ENCODE results near the gene TRIM65.
"Not testable (repeated sequence)": the region's sequence is repeated elsewhere in the genome, so short reads cannot be mapped to it uniquely, and the experiment has no call there.

The TRIM65 gene

DNA sequence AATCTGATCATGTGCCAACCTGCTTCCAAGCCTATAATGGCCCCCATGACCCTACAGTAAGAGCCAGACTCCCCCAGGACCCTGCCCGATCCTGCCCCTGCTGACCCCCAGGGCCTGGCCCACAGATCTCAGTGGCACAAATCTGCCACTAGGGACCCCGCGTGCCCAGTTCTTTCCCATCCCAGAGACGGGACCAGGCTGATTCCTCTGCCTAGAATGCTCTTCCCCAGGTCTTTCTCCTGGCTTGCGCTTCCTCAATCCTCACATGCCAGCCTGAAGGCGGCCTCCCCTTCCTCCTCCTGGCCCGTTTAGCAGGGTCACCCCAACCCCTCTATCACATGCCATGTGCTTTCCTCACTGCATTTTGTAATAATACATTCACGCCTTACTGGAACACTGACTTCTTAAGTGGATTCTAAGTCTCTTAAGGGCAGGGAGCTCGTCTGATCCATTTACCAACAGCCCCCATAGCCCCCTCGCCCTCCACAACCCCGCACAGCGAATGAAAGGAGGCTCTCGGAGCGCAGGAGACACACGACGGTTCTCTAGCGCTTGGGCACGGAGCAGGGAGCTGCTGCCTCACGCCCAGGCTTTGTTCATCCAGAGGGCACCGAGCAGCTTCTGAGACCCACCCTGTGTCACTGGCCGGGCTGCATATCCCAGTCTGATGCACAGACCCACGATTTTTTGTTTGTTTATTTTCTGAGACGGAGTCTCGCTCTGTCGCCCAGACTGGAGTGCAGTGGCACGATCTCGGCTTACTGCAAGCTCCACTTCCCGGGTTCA is 1.2 kb downstream of the TRIM65 start:
- no peak for DNase-seq

DNA sequence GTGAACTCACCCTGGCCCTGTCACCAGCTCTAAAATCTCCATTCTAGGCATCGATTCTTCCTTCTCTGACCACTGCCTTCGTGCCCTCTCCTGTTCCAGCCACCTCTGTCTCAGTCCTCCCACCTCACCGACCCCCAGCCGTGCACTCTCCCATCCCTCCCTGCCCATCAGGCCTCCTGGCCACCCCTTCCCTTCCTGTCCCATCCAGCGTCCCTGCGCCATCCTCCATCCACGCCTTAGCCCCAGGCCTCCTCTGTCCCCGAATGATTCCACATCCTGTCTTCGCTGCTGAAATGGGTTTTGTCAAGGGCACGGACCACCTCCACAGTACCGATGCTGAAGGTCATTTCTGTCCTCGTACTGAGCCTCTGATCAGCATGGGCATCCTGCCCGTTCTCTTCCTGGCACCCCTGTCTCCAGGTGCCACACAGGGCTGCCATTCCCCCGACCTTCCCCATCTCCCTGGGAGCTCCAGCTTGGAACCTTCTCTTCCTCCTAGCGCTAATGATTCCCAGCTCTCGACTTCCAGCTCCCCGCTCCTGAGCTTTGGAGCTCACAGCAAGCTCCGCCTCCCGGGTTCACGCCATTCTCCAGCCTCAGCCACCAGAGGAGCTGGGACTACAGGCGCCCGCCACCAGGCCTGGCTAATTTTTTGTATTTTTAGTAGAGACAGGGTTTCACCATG is 2.6 kb downstream of the TRIM65 start:
- no peak for DNase-seq

DNA sequence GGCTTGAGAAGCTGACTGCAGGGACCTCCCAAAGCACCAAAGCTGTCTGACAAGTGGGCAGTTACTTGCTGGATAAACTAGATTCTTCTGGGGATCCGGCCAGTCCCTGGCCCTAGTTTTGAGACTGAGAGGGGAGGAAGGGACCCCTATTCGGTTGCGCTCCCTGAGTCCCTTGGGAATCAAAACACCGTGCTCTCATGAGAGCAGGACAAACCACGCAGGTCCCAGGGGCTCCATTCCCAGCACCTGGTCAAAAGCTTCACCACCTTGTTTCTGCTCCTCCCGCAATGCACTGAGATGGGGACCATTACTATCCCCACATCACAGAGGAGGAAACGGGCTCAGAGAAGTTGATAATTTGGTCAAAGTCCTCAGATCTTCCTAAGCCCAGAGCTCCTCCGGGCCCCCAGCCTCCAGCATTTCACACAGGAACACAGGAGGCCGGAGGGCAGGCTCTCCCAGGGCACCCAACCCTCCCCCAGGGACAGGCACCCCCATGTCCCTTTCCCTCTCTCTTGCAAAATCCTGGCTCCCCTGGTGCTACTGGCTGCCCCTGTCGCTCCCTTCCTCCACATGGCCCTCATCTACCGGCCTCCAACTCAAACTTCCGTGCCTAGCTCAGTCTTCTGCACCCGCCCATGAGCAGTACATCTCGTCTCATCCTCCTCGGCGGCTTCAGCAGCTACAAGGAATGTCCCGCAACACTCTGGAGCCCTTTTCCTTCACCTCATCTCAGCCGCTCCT is 3.3 kb downstream of the TRIM65 start:
- no peak for DNase-seq

- no peak for DNase-seq
Observed at GRCh38 chr17:75892556-75893224, 4.1 kb downstream of the TRIM65 start.

GRCh38 chr17:75891605-75892555 is 4.9 kb downstream of the TRIM65 start:
- no peak for DNase-seq

DNA sequence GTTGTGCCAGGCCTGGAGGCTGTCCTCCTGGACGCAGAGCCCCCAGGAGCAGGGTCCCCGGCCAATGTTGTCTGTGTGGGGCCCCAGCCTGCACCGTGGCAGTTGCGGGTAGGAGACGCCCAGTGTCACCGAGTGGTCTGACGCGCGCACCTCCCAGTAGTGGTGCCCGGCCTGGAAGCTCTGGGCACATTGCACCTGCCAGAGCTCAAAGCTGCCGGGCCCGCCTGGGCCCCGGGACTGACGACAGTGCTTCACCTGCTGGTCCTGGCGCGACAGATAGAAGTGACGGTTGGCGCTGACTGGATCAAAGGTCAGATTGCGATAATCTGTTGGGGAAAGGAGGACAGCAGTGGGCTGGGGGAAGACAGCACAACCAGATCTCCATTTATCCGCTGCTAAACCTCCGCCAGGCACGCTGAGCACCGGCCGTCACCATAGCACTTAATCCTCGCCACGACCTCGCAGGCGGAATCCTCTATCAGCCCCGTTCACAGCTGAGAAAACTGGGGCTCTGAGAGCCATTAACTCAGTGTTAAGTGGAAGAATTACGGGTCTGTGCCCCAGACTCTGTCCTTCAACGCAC is 5.6 kb downstream of the TRIM65 start:
- no peak for DNase-seq

GRCh38 chr17:75889454-75889853 is 7.3 kb downstream of the TRIM65 start:
- no peak for DNase-seq

DNA sequence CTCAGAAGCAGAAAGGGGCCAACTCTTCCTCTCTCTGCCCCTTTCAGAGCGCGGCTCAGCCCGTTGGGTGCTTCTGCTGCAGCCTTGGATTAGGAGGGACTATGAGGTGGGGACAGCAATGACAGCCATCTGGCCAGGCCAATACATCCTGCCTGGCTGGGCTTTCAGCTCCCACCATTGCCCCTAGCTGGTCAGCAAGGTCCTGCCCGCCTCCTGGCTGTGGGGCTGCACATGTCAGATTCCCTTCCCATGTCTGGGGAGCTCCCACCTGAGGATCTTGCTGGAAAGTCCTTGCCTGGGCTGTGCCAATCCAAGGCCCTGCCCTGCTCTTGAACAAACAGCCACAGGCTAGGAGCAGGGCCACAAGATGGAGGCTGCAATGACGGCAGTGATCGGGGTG is 8.3 kb downstream of the TRIM65 start:
- no peak for DNase-seq

DNA sequence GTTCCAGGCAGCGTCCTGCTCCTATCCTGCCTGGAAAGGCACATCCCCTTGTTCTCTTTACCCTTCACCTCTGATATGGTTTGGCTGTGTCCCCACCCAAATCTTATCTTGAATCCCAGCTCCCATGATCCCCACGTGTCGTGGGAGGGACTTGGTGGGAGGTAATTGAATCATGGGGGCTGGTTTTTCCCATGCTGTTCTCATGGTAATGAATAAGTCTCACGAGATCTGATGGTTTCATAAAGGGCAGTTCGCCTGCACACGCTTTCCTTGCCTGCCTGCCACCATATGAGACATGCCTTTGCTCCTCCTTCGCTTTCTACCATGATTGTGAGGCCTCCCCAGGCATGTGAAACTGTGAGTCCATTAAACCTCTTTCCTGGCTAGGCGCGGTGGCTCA is 10.9 kb downstream of the TRIM65 start:
- DNase-seq: not testable (repeated sequence)

DNA sequence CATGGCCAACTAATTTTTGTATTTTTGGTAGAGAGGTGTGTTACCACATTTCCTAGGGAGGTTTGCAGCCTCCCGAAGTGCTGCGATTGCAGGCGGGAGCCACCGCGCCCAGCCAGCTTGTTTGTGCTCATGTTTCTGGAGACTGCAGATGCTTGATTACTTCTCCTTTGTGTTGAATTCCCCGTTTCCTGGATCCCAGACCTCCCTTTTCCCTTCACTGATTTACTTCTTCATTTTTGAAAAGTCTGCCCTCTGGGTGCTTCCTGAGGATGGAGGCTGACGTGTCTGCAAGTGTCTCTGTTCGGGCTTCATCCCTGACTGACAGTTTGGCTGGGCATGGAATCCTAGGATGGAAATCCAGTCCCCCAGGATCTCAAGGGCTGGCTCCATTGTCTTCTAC is 11.3 kb downstream of the TRIM65 start:
- DNase-seq: no peak

DNA sequence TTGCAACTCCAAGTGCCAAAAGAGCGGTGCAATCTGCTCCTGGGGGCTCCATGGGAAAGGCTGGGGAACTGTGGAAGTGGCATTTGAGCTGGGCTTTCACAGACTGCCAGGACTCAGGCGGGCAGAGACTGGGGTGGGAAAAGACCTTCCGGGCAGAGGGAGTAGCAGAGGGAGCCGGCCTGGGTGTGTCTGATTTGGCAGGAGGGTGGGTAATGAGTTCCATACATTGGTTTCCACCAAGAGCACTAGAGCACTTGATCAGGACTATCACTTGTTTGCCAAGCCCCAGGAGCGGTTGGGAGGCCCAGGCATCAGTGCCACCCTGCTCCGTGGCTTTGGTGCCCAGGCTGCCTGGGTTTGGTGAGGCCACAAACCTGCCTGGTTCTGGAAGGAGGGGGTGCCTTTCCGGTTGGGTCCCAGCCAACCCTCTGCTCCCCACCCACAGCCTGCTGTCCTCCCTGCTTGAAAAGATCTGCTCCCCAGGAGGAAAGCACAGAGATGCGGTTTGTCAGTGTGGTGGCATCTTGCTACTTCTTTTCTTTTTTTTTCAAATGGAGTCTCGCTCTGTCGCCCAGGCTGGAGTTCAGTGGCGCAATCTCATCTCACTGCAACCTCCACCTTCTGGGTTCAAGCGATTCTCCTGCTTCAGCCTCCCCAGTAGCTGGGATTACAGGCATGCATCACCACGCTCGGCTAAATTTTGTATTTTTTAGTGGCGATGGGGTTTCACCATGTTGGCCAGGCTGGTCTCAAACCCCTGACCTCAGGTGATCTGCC is 14.9 kb downstream of the TRIM65 start:
- no peak for DNase-seq

DNA sequence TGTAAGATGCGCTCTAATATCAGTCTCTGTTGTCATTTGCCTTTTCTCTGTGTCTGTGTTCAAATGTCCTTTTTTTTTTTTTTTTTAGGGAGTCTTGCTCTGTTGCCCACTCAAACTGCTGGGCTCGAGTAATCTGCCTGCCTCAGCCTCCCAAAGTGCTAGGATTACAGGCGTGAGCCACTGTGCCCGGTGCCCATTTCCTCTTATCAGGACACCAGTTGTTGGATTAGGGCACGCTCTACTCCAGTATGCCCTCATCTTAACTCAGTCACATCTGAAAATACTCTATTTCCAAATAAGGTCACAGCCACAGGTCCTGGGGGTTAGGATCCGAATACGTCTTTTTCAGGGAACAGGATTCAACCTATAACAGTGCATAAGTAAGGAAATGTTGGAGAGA is 16.5 kb downstream of the TRIM65 start:
- DNase-seq: no peak

DNA sequence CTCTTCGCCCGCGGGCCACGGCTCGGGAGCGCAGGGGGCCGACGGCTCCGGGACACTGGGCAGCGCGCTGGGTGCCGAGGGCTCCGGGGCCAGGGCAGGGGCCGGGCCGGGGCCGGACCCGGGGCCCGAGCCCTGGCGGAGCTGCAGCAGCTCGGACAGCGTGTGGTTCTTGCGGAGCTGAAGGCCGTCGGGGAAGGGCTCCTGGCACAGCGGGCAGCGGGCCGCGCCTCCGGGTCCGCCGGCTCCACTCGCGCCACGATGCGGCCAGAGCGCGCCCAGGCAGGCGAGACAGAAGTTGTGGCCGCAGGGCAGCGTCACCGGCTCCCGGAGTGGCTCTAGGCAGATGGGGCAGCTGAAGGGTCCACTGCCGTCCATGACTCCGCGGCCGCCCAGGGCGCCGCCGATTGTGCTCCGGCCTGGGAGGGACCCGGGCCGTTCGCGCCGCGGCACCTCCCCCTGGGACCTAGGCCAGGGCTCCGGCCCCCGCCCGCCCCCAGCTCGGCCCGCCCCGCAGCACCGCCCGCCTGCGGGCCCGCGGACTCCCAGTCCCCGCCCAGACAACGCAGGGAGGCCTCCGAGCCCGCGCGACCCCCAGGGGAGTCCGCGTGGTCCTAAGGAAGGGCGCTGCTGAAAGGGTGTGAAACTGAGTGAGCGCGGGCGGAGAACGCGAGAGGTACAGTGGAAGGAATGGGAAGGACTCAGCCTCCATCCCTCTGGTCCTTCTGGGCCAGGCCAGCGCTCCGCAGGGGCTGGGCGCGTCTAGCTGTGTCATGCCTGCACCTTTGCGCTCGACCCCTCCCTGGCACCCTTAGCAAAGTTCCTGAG is 18.4 kb downstream of the TRIM65 start, which contains the start of gene TRIM47:
Gene TRIM47, minus strand, starts transcription at position 408 of the 825 bp plus-strand sequence. Its CDS starts 33 bp downstream, at position 375.
- DNase-seq: peak; percentile 44

DNA sequence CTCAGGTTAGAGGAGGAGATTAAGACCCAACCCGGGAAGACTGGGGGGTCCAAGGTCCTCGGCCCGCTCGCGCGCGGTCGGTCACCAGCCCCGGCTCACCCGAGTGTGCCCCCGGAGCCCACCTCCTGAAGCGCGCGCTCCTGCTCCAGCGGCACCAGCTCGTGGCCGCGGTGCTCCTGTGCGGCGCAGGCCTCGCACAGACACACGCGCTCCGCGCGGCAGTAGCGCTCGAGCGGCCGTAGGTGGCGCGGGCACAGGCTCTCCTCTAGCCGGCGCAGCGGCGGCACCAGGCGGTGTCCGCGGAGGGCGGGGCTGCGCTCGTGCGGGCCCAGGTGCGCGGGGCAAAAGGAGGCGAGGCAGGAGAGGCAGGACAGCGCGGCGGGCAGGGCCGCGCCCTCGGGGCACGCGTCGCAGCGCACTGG is 19.0 kb downstream of the TRIM65 start:
- DNase-seq: peak; percentile 49

GRCh38 chr17:75876938-75877751 is 19.6 kb downstream of the TRIM65 start:
- DNase-seq: peak; percentile 50

DNA sequence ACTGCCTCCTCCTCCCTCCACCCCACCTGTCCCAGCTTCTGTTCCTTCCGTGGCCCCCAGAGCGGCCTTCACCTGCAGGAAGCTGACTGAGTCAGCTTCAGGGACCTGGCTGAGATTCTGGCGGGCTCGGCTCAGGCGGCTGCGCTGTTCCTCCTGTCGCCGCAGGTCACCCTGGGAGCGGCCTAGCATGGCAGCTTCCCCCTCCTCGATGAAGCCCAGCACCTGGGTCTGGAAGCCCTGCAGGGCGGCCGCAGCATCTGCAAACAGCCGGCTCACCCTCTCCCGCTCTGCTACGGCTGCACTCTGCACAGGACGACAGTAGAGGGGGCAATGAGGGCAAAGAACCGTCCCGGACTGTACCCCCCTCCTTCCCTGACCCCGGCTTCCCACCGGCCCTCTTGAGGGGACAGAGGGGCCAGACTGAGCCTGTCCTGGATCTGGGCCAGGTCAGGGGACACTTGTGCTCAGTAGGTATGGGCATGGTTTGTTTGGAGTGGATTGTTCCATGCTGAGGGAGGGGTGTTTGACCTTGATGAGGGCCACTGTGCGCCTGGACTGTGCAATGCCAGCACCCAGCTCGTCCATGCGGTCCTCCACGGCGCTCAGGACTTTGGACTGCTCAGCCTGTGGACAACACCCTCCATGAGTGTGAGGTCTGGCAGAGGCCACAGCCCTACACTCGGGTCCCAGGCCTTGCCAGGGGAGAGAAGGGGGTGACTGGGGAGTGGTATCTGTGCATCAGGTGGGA is 20.4 kb downstream of the TRIM65 start:
- peak; percentile 86 for DNase-seq

GRCh38 chr17:75875940-75876189 is 20.9 kb downstream of the TRIM65 start:
- no peak for DNase-seq

DNA sequence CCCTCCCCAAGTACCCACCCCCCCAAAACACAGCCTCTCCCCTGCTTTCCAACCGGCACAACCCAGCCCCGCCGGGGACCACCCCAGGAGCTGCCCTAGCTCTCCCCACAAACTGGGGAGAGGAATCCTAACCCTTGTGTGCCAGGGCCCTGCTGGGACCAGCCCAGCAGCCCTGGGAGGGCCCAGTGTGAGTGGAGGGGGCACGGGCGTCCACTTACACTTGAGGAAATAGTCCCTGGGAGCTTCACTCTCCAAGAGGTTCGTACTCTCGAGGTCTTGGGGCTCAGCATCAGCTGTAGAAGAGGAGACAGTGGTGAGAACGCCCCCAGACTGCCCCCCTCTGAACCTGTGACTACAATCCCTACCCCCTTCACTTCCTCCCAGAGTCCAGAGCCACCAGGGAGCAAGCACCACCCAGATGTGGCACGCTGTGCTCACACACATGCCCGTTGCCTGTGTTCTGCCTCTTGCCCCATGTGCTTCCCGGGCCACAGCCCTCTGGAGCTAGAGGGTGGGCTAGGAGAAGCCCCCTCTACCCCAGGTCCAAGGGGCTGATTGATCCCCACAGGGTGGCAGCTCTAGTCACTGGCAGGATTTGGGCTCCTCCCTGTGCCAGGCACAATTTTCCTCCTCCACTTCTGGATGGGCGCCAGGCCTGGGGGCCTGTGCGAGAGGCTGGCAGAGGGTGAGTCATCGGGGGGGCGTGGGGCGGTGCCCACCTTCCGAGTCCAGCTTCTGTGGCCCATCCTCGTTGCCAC is 21.4 kb downstream of the TRIM65 start:
- DNase-seq: no peak

All from SHP77 treated with DMSO at 0.1 percent for 48 hours (cell line).